Gastroesophageal sphincter (tissue), 4 donors: ENCODE data around the gene TMEM9B. TPM values are rescaled to one million over a fixed set of nuclear protein-coding genes. Genes with fewer than 3 reads are reported as not detected.

Experiments used
- ATAC-seq: fragments of 150-250 bp; one replicate; pipeline ENCODE4 v1.9.1; 2016; ENCODE audit warnings: mild to moderate bottlenecking, moderate library complexity
- H3K27ac ChIP-seq, 4 donors: fragments of 200-600 bp; sonication (generic) in 3 of 4; 1 replicate in 3 of 4; 2 replicates in 1 of 4; pipeline ENCODE4 v1.5.1; 2016 to 2019
- H3K27me3 ChIP-seq: fragments of 200-600 bp; sonication (generic); one replicate; pipeline ENCODE4 v1.5.1; 2019
- H3K36me3 ChIP-seq, 2 donors: fragments of 200-600 bp; sonication (generic); one replicate each; pipeline ENCODE4 v1.5.1; 2019; ENCODE audit warnings: control low read depth in 1 of 2
- H3K4me1 ChIP-seq, 3 donors: fragments of 200-600 bp; sonication (generic); 1 replicate in 2 of 3; 2 replicates in 1 of 3; pipeline ENCODE4 v1.5.1; 2016 to 2019; ENCODE audit warnings: control low read depth in 2 of 3
- H3K4me3 ChIP-seq, 2 donors: fragments of 200-600 bp; sonication (generic); one replicate each; pipeline ENCODE4 v1.5.1; 2019; ENCODE audit warnings: mild to moderate bottlenecking in 1 of 2, moderate library complexity in 1 of 2
- H3K9me3 ChIP-seq, 3 donors: fragments of 200-600 bp; sonication (generic); one replicate each; pipeline ENCODE4 v1.5.1; 2017 to 2019; ENCODE audit warnings: control low read depth in 2 of 3
- CTCF ChIP-seq, 4 experiments: fragments of 200-600 bp in 2 of 4; fragments of 450-650 bp in 2 of 4; sonication (generic) in 1 of 4; IDR thresholded peaks; one replicate each; pipeline ENCODE4 v1.5.1; 2017 to 2019; ENCODE audit warnings: antibody characterized with exemption in 4 of 4, mild to moderate bottlenecking in 2 of 4, moderate library complexity in 2 of 4
- EP300 ChIP-seq: sonication (generic); formaldehyde crosslinking; IDR thresholded peaks from one replicate; pipeline ENCODE4 v1.6.1; 2017; ENCODE audit warnings: antibody characterized with exemption, mild to moderate bottlenecking
- POLR2A ChIP-seq, 2 donors: fragments of 450-650 bp; IDR thresholded peaks; one replicate each; pipeline ENCODE4 v1.6.1; 2017; ENCODE audit warnings: antibody characterized with exemption in 2 of 2, mild to moderate bottlenecking in 2 of 2, moderate library complexity in 1 of 2
- POLR2AphosphoS5 ChIP-seq: sonication (generic); formaldehyde crosslinking; IDR thresholded peaks from one replicate; pipeline ENCODE4 v1.6.1; 2017; ENCODE audit warnings: antibody characterized with exemption
- WGBS, 2 donors: methylation state at CpG; one replicate each; pipeline ENCODE4 v1.1.5; 2018; ENCODE audit warnings: low coverage in 1 of 2; 5-methylcytosine and 5-hydroxymethylcytosine counted together
- total RNA-seq, 4 donors: library from RNA; depleted of rRNA; stranded (reverse); fragments of >200 nt; gene quantifications; one replicate each; pipeline ENCODE4 v1.1.0, GENCODE V29; 2016

Gene TMEM9B
- total RNA-seq, 4 donors from 2014 or later = 14.6 to 40.0 (median 21.5) TPM

- WGBS, 2 donors = 78 to 97% methylated on average over 3 to 4 of the region's 4 CpGs
- Histone ChIP-seq H3K9me3 (peaks cover 0 to 6% (median 0%) of the 10 kb centered on the region in 3 donors), H3K36me3 (no peaks in the 10 kb centered on the region), H3K4me3 (no peak overlapping the region), H3K27me3 (peaks cover 21% of the 10 kb centered on the region), H3K4me1 (peaks cover 0 to 22% (median 14%) of the 10 kb centered on the region in 3 donors), H3K27ac (no peak overlapping the region)
- no peak for ATAC-seq
- TF ChIP-seq EP300 (no peak), CTCF (IDR thresholded peaks at IDR 0.05) (no peak), POLR2A (IDR thresholded peaks at IDR 0.05) (no peak), POLR2AphosphoS5 (no peak)
Observed at GRCh38 chr11:9005087-9005486, 40.8 kb upstream of the TMEM9B start.

- H3K4me1 ChIP-seq = peaks cover 0 to 22% (median 14%) of the 10 kb centered on the region in 3 donors
- H3K27ac ChIP-seq = peak overlapping the region in 1 of 4 donors; percentile 51
- ATAC-seq = peak; percentile 18
- H3K4me3 ChIP-seq = peak overlapping the region; percentile 36 to 56
- TF ChIP-seq POLR2A (IDR thresholded peaks at IDR 0.05) (no peak), CTCF (IDR thresholded peaks at IDR 0.05) (no peak), POLR2AphosphoS5 (no peak), EP300 (no peak)
- H3K9me3 ChIP-seq = no peaks in the 10 kb centered on the region
- 48 to 70% methylated on average over 2 to 4 of the region's 69 CpGs for WGBS, 2 donors
- no peaks in the 10 kb centered on the region for H3K36me3 ChIP-seq
- H3K27me3 ChIP-seq = peaks cover 22% of the 10 kb centered on the region
Observed at GRCh38 chr11:9004183-9004926, 40.1 kb upstream of the TMEM9B start.

- Histone ChIP-seq H3K4me3 (peak within 1 kb of the TSS; percentile 36 to 56), H3K4me1 (peaks cover 0 to 22% (median 14%) of the 10 kb centered on the region in 3 donors), H3K36me3 (no peaks in the 10 kb centered on the region), H3K27ac (peak within 1 kb of the TSS in 1 of 4 donors; percentile 51), H3K9me3 (no peaks in the 10 kb centered on the region), H3K27me3 (peaks cover 22% of the 10 kb centered on the region)
- peak; percentile 90 for ATAC-seq
- peak; percentile 17 to 39 for TF ChIP-seq POLR2A (IDR thresholded peaks at IDR 0.05)
- TF ChIP-seq POLR2AphosphoS5 = peak; percentile 16
- no peak for TF ChIP-seq EP300
- peak in 1 of 4 experiments; percentile 5 for TF ChIP-seq CTCF (IDR thresholded peaks at IDR 0.05)
- 0% methylated on average over 4 of the region's 83 CpGs; no CpG with 5 or more reads in 1 of the 2 donors for WGBS, 2 donors
Observed at GRCh38 chr11:9003573-9004182, 39.4 kb upstream of the TMEM9B start, which contains the start of gene NRIP3. Gene NRIP3 (minus strand): TSS chr11:9004001. CDS start chr11:9003935, 66 bp downstream.

GRCh38 chr11:9002920-9003572 is 38.8 kb upstream of the TMEM9B start:
- no peaks in the 10 kb centered on the region for H3K36me3 ChIP-seq
- peak overlapping the region; percentile 36 to 56 for H3K4me3 ChIP-seq
- peak overlapping the region in 1 of 4 donors; percentile 51 for H3K27ac ChIP-seq
- no peak for TF ChIP-seq EP300
- TF ChIP-seq POLR2AphosphoS5 = no peak
- TF ChIP-seq CTCF (IDR thresholded peaks at IDR 0.05) = no peak
- TF ChIP-seq POLR2A (IDR thresholded peaks at IDR 0.05) = no peak
- ATAC-seq = no peak
- no peaks in the 10 kb centered on the region for H3K9me3 ChIP-seq
- H3K27me3 ChIP-seq = peaks cover 22% of the 10 kb centered on the region
- peaks cover 0 to 22% (median 14%) of the 10 kb centered on the region in 3 donors for H3K4me1 ChIP-seq
- 13% methylated on average over 4 of the region's 8 CpGs; no CpG with 5 or more reads in 1 of the 2 donors for WGBS, 2 donors
